WTC11 (cell line): Measurements from ENCODE around the gene FFAR3. TPM values are rescaled to one million over a fixed set of nuclear protein-coding genes. Genes with fewer than 3 reads are reported as not detected.

Experiments
- ATAC-seq: fragments of 200-7000 bp; cut with Tn5 transposase; 2 replicates; pipeline ENCODE4 v1.10.0; 2021; ENCODE audit warnings: mild to moderate bottlenecking, moderate library complexity
- CTCF ChIA-PET: fragments of 300-600 bp; sonication (Branson Sonifier 250); formaldehyde crosslinking; loops from one replicate; lab custom pipeline; 2021; ENCODE audit warnings: antibody characterized with exemption; lab: Charles Lee
- POLR2A ChIA-PET: fragments of 350-600 bp; sonication (Branson Sonifier 250); formaldehyde crosslinking; loops from one replicate; lab custom pipeline; 2021; ENCODE audit warnings: antibody characterized with exemption; lab: Charles Lee
- DNase-seq: peaks from one replicate; pipeline ENCODE4 v3.0.0; 2021; ENCODE audit warnings: low spot score
- H3K27ac Mint-ChIP-seq: 2 replicates; pipeline ENCODE4 v1.8.0; 2021; ENCODE audit warnings: mixed read lengths
- H3K27me3 Mint-ChIP-seq: 2 replicates; pipeline ENCODE4 v1.8.0; 2021; ENCODE audit warnings: low read depth, mild to moderate bottlenecking, moderate library complexity, mixed read lengths
- H3K36me3 Mint-ChIP-seq: 2 replicates; pipeline ENCODE4 v1.8.0; 2021; ENCODE audit warnings: mixed read lengths
- H3K4me1 Mint-ChIP-seq: 2 replicates; pipeline ENCODE4 v1.8.0; 2022; ENCODE audit warnings: mixed read lengths
- H3K4me3 Mint-ChIP-seq: 2 replicates; pipeline ENCODE4 v1.8.0; 2021; ENCODE audit warnings: mild to moderate bottlenecking, moderate library complexity, mixed read lengths
- H3K9me3 Mint-ChIP-seq: 2 replicates; pipeline ENCODE4 v1.8.0; 2021; ENCODE audit warnings: mixed read lengths
- CDX4 ChIP-seq: fragments of 250-450 bp; sonication (Bioruptor Pico); IDR thresholded peaks from 2 replicates; pipeline ENCODE4 v1.9.0; 2021; ENCODE audit warnings: moderate library complexity, mild to moderate bottlenecking, inconsistent platforms, borderline replicate concordance
- E2F5 ChIP-seq: sonication (generic); formaldehyde crosslinking; IDR thresholded peaks from 2 replicates; pipeline ENCODE4 v1.8.1; 2022; ENCODE audit warnings: mild to moderate bottlenecking, moderate library complexity, missing genetic modification reagents
- EMX1 ChIP-seq: fragments of 250-450 bp; sonication (Bioruptor Pico); IDR thresholded peaks from 2 replicates; pipeline ENCODE4 v1.8.0; 2021; ENCODE audit warnings: mild to moderate bottlenecking
- FOXP1 ChIP-seq: sonication (generic); formaldehyde crosslinking; IDR thresholded peaks from 2 replicates; pipeline ENCODE4 v1.8.0; 2022; ENCODE audit warnings: missing genetic modification reagents, mild to moderate bottlenecking, moderate library complexity, borderline replicate concordance
- FOXP4 ChIP-seq: sonication (generic); formaldehyde crosslinking; IDR thresholded peaks from 2 replicates; pipeline ENCODE4 v1.8.0; 2022; ENCODE audit warnings: mild to moderate bottlenecking, missing genetic modification reagents
- HMGA2 ChIP-seq: fragments of 250-450 bp; sonication (Bioruptor Pico); IDR thresholded peaks from 2 replicates; pipeline ENCODE4 v1.4.0; 2021; ENCODE audit warnings: mild to moderate bottlenecking, moderate library complexity
- MAX ChIP-seq: sonication (generic); formaldehyde crosslinking; IDR thresholded peaks from 2 replicates; pipeline ENCODE4 v1.8.0; 2022; ENCODE audit warnings: mild to moderate bottlenecking, missing genetic modification reagents
- NFE2L1 ChIP-seq: sonication (generic); formaldehyde crosslinking; IDR thresholded peaks from 2 replicates; pipeline ENCODE4 v1.8.1; 2023; ENCODE audit warnings: missing genetic modification reagents
- NR1H2 ChIP-seq: sonication (generic); formaldehyde crosslinking; IDR thresholded peaks from 2 replicates; pipeline ENCODE4 v1.9.0; 2021; ENCODE audit warnings: mild to moderate bottlenecking, moderate library complexity, missing genetic modification reagents
- NR2C2 ChIP-seq: sonication (generic); formaldehyde crosslinking; IDR thresholded peaks from 2 replicates; pipeline ENCODE4 v1.8.0; 2022; ENCODE audit warnings: mild to moderate bottlenecking, missing genetic modification reagents
- NR3C1 ChIP-seq: sonication (generic); formaldehyde crosslinking; conservative IDR thresholded peaks from 2 replicates; pipeline ENCODE4 v1.8.1; 2023; ENCODE audit warnings: low read depth, mild to moderate bottlenecking, missing genetic modification reagents
- RORB ChIP-seq: fragments of 250-450 bp; sonication (Bioruptor Pico); IDR thresholded peaks from 2 replicates; pipeline ENCODE4 v1.9.0; 2021; ENCODE audit warnings: mild to moderate bottlenecking
- SMAD3 ChIP-seq: sonication (generic); formaldehyde crosslinking; IDR thresholded peaks from 2 replicates; pipeline ENCODE4 v1.8.0; 2022; ENCODE audit warnings: missing genetic modification reagents, mild to moderate bottlenecking, borderline replicate concordance
- SP1 ChIP-seq: sonication (generic); formaldehyde crosslinking; conservative IDR thresholded peaks from 2 replicates; pipeline ENCODE4 v1.8.1; 2022; ENCODE audit warnings: missing genetic modification reagents
- TEAD1 ChIP-seq: sonication (generic); formaldehyde crosslinking; IDR thresholded peaks from 2 replicates; pipeline ENCODE4 v1.8.0; 2022; ENCODE audit warnings: mild to moderate bottlenecking, missing genetic modification reagents
- ZBTB21 ChIP-seq: sonication (generic); formaldehyde crosslinking; IDR thresholded peaks from 2 replicates; pipeline ENCODE4 v1.8.1; 2023; ENCODE audit warnings: mild to moderate bottlenecking, missing genetic modification reagents, borderline replicate concordance
- ZBTB43 ChIP-seq: sonication (generic); formaldehyde crosslinking; IDR thresholded peaks from 2 replicates; pipeline ENCODE4 v1.8.1; 2023; ENCODE audit warnings: mild to moderate bottlenecking, missing genetic modification reagents
- ZNF396 ChIP-seq: fragments of 250-450 bp; sonication (Bioruptor Pico); IDR thresholded peaks from 2 replicates; pipeline ENCODE4 v1.8.0; 2021; ENCODE audit warnings: mild to moderate bottlenecking, moderate library complexity, borderline replicate concordance
- total RNA-seq: library from RNA; stranded (reverse); gene quantifications from 3 replicates; pipeline ENCODE4 v1.2.3, GENCODE V29; 2021
- TF ChIP-seq, protein P1 (sequence below): fragments of 250-450 bp; sonication (Bioruptor Pico); IDR thresholded peaks from 2 replicates; pipeline ENCODE4 v1.8.0; 2021; ENCODE audit warnings: mild to moderate bottlenecking
- TF ChIP-seq, protein P2 (sequence below): sonication (generic); formaldehyde crosslinking; IDR thresholded peaks from 2 replicates; pipeline ENCODE4 v1.8.0; 2023; ENCODE audit warnings: missing genetic modification reagents
- TF ChIP-seq, protein P3 (sequence below): fragments of 250-450 bp; sonication (Bioruptor Pico); IDR thresholded peaks from 2 replicates; pipeline ENCODE4 v1.9.0; 2021; ENCODE audit warnings: mild to moderate bottlenecking

FFAR3 gene
- total RNA-seq, 1 experiment from 2014 or later = not detected

DNA sequence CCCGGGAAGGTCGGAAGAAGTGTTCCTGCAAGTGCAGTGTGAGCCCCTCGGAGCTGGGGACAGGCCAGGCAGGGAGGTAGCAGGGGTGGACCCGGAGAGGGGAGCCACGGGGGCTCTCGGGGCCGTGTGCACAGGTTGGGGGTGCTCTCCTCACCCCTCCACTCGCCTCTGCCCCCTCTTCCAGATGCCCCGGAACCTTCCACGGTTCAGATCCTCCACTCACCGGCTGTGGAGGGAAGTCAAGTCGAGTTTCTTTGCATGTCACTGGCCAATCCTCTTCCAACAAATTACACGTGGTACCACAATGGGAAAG lies 20.3 kb upstream of the FFAR3 start:
- Mint-ChIP-seq H3K9me3 (no peaks in the 10 kb centered on the region), H3K36me3 (no peaks in the 10 kb centered on the region), H3K27ac (peak overlapping the region; percentile 41; the same call in 1 of the 2 replicates), H3K27me3 (no peaks in the 10 kb centered on the region; the same call in 1 of the 2 replicates), H3K4me3 (no peak overlapping the region), H3K4me1 (0 out of 2 replicates have a peak, but pooled peaks cover 3% of the 10 kb centered on the region)
- no peak for TF ChIP-seq TEAD1
- TF ChIP-seq NR3C1 (CRISPR knock-in tag) = no peak
- TF ChIP-seq HMGA2 = no peak
- POLR2A ChIA-PET = no interaction called here
- no peak for ATAC-seq
- CTCF ChIA-PET = no interaction called here
- no peak for DNase-seq

DNA sequence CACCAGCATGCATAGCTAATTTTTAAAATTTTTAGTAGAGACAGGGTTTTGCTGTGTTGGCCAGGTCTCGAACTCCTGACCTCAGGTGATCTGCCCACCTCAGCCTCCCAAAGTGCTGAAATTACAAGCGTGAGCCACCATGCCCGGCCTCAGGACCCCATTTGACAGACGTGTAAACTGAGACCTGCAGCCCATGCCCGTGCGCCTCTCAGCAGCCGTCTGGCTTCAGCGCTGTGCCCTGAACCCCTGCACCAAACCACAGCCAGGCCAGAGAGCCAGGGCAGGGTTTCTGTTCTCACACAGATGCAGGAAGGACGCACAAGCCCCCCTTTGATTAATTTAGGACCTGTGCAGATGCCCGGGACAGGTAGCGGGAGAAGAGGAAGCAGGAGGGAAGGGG lies 17.8 kb upstream of the FFAR3 start:
- TF ChIP-seq TEAD1 = no peak
- TF ChIP-seq, protein P1, sequence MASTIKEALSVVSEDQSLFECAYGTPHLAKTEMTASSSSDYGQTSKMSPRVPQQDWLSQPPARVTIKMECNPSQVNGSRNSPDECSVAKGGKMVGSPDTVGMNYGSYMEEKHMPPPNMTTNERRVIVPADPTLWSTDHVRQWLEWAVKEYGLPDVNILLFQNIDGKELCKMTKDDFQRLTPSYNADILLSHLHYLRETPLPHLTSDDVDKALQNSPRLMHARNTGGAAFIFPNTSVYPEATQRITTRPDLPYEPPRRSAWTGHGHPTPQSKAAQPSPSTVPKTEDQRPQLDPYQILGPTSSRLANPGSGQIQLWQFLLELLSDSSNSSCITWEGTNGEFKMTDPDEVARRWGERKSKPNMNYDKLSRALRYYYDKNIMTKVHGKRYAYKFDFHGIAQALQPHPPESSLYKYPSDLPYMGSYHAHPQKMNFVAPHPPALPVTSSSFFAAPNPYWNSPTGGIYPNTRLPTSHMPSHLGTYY (CRISPR knock-in tag) = no peak
- no peak for TF ChIP-seq SP1 (CRISPR knock-in tag)
- TF ChIP-seq NFE2L1 (CRISPR knock-in tag) = no peak
- TF ChIP-seq, protein P2, sequence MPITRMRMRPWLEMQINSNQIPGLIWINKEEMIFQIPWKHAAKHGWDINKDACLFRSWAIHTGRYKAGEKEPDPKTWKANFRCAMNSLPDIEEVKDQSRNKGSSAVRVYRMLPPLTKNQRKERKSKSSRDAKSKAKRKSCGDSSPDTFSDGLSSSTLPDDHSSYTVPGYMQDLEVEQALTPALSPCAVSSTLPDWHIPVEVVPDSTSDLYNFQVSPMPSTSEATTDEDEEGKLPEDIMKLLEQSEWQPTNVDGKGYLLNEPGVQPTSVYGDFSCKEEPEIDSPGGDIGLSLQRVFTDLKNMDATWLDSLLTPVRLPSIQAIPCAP (CRISPR knock-in tag) = no peak
- no peak for TF ChIP-seq ZBTB21 (CRISPR knock-in tag)
- TF ChIP-seq NR2C2 (CRISPR knock-in tag) = no peak
- no peak for TF ChIP-seq ZBTB43 (CRISPR knock-in tag)
- TF ChIP-seq RORB (CRISPR knock-in tag) = no peak
- TF ChIP-seq NR1H2 = no peak
- TF ChIP-seq SMAD3 = no peak
- no peak for TF ChIP-seq CDX4
- TF ChIP-seq, protein P3, sequence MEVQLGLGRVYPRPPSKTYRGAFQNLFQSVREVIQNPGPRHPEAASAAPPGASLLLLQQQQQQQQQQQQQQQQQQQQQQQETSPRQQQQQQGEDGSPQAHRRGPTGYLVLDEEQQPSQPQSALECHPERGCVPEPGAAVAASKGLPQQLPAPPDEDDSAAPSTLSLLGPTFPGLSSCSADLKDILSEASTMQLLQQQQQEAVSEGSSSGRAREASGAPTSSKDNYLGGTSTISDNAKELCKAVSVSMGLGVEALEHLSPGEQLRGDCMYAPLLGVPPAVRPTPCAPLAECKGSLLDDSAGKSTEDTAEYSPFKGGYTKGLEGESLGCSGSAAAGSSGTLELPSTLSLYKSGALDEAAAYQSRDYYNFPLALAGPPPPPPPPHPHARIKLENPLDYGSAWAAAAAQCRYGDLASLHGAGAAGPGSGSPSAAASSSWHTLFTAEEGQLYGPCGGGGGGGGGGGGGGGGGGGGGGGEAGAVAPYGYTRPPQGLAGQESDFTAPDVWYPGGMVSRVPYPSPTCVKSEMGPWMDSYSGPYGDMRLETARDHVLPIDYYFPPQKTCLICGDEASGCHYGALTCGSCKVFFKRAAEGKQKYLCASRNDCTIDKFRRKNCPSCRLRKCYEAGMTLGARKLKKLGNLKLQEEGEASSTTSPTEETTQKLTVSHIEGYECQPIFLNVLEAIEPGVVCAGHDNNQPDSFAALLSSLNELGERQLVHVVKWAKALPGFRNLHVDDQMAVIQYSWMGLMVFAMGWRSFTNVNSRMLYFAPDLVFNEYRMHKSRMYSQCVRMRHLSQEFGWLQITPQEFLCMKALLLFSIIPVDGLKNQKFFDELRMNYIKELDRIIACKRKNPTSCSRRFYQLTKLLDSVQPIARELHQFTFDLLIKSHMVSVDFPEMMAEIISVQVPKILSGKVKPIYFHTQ (CRISPR knock-in tag) = no peak
- no peak overlapping the region for H3K4me3 Mint-ChIP-seq
- H3K27me3 Mint-ChIP-seq = no peaks in the 10 kb centered on the region; the same call in 1 of the 2 replicates
- H3K36me3 Mint-ChIP-seq = no peaks in the 10 kb centered on the region
- no peak overlapping the region for H3K27ac Mint-ChIP-seq
- ChIA-PET CTCF (interaction anchor here (2.1 kb wide), 1 partner anchor 12 kb away, joined by 6 read pairs; no protein-coding TSS in a partner anchor), POLR2A (no interaction called here)
- 0 out of 2 replicates have a peak, but pooled peaks cover 3% of the 10 kb centered on the region for H3K4me1 Mint-ChIP-seq
- DNase-seq = no peak
- ATAC-seq = no peak
- no peaks in the 10 kb centered on the region for H3K9me3 Mint-ChIP-seq

- Mint-ChIP-seq H3K4me3 (no peak overlapping the region), H3K27ac (no peak overlapping the region), H3K27me3 (no peaks in the 10 kb centered on the region; the same call in 1 of the 2 replicates), H3K36me3 (no peaks in the 10 kb centered on the region), H3K9me3 (no peaks in the 10 kb centered on the region), H3K4me1 (0 out of 2 replicates have a peak, but pooled peaks cover 3% of the 10 kb centered on the region)
- ChIA-PET POLR2A (no interaction called here), CTCF (no interaction called here)
- ATAC-seq (no peak), DNase-seq (no peak)
- TF ChIP-seq ZBTB43 (CRISPR knock-in tag) = no peak
- TF ChIP-seq E2F5 (CRISPR knock-in tag) = no peak
- no peak for TF ChIP-seq CDX4
- no peak for TF ChIP-seq FOXP1
- no peak for TF ChIP-seq MAX
- TF ChIP-seq HMGA2 = no peak
- no peak for TF ChIP-seq EMX1
- TF ChIP-seq ZNF396 = no peak
- no peak for TF ChIP-seq FOXP4 (CRISPR knock-in tag)
Measured at GRCh38 chr19:35341006-35341405, 17.3 kb upstream of the FFAR3 start.
